ENCODE data around the gene ZNF419. TPM values are rescaled to one million over a fixed set of nuclear protein-coding genes. Genes with fewer than 3 reads are reported as not detected.

Gene ZNF419
- total RNA-seq: 10.9 and 21.7 TPM in 2 replicates

DNA sequence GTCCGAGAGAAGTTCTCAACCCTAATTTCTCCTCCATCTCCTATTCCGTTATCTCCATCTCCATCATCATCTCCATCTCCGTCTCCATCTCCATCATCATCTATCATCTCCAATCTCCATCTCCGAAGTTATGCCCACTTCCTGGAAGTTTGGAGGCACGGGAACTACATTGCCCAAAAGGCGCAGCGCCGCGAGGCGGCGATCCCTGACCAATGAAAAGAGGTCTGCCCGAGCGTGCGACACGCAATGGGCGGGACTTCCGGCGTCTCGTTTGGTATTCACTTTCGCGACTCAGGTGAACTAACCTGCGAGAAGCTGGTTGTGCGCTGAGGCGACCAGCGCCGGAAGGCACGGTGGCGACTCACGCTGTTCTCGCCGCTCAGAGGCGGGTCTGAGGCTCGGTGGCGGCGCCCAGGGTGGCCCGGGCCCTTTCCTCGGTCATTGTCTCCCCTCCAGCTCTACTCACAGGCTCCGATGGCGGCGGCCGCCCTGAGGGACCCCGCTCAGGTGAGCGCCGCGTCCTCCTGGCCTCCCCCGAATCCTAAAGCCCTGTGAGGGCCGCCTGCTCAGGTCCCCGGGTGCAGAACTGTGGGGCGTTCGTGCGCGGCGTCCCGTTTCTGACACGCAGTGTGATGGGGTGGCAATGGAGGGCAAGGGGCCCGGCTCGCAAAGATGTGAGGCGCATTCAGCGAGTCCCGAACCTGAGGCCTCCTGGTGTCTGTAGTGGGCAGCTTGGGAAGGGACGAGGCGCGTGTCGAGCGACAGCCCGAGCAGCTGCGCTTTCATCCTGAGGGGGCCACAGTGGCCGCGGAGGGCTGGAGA, at the start of gene ZNF419:
TSS of gene ZNF419 (plus strand) at position 274 of the 822 bp plus-strand sequence. CDS start at position 475, 201 bp downstream.

DNA sequence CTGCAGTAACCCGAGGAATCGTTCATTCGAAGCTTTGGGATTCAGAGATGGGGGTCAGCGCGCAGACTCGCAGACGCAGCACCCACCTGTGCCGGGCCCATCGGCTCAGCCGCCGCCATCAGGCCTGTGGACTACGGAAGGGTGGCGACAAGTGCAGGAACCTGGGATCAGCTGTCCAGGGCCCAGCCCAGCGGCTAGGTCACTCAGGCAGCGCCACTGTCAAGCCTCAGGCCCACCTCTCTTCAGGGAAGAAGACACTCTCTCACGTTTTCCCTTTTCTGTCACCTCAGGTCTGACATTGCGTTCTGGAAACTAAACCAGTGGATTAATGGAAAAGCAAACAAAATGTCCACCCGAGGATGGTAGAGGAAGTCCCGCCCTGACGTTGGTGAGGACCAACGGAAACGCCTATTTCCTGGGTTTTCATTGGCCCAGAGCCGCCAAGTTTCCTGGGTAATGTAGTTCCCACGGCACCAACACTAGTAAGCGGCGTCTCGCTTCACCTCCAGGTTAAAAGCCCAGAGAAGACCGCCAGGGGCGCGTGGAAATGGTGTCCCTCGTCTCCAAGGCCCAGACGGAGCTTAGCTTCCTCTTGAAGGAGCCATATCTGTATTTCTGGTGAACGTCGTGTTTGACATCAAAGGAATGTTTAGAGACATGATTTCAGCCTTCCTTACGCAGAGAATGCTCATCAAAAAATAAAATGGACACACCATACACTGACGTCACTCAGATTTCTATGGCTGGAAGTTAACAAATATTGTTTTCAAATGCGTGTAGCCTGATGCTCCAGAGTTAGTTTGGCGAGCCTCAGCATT, 10.2 kb upstream of the ZNF419 start, which contains the start of gene ZNF772:
TSS of gene ZNF772 (minus strand) at position 376 of the 818 bp plus-strand sequence. CDS start at position 119, 257 bp downstream.

DNA sequence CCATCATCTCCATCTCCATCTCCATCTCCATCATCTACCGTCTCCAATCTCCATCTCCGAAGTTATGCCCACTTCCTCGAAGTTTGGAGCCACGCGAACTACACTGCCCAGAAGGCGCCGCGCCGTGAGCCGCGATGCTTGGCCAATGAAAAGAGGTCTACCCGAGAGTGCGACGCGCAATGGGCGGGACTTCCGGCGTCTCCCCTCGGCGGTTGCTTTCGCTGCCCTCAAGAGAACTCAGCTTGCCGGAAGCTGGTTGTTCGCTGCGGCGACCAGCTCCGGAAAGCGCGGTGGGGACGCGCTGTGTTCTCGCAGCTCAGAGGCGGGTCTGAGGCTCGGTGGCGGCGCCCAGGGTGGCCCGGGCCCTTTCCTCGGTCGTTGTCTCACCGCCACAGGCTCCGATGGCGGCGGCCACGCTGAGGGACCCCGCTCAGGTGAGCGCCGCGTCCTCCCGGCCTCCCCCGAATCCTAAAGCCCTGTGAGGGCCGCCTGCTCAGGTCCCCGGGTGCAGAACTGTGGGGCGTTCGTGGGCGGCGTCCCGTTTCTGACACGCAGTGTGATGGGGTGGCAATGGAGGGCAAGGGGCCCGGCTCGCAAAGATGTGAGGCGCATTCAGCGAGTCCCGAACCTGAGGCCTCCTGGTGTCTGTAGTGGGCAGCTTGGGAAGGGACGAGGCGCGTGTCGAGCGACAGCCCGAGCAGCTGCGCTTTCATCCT, 12.3 kb downstream of the ZNF419 start, which contains the start of gene ZNF773:
TSS of gene ZNF773 (plus strand) at position 259 of the 716 bp plus-strand sequence. CDS start at position 402, 143 bp downstream.

DNA sequence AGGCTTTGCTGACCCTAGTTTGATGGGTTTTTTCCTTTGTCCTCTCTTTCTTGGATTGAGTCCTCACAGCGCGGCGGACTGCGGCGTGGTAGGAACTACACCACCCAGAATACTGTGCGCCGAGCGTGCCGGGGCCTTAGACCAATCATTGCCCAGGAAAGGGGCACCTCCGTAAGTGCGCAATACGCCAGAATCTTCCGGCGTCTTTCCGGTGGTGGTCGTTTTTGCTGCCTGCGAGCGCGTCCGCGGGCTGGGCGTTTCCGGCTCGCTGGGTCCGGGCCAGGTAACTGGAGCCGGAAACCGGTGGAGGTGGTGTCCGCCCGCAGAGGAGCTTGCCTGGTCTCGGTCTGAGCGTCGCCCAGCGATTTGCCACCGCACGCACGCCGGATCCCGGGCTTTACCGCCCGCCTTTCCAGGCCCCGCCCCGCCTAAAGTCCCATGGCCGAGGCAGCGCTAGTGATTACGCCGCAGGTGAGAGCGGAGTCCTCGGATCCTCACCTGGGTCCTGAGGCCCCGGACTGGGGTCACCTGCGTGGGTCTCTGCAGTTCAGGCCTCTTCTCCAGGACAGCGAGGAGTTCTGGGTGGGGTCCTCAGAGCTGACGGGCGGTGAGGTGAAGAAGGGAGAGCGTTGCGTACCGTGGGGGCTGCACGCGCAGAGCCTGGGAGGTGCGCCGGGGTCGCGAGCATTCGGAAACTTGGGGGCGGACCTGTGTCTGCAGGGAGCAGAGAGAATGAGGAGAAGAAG, 39.8 kb downstream of the ZNF419 start, which contains the start of gene ZNF549:
TSS of gene ZNF549 (plus strand) at position 221 of the 746 bp plus-strand sequence. CDS start at position 439, 218 bp downstream.

Other genes with a start within 250 kb of the ZNF419 start
- gene ZNF805, start 247.1 kb upstream of the ZNF419 start, total RNA-seq: 44.6 and 50.5 TPM in 2 replicates
- gene ZNF460, start 207.3 kb upstream of the ZNF419 start, total RNA-seq: 119 and 124 TPM in 2 replicates
- gene ZNF543, start 167.3 kb upstream of the ZNF419 start, total RNA-seq: 9.5 and 10.1 TPM in 2 replicates
- 8.6 and 8.9 TPM in 2 replicates for gene ZNF304, start 136.5 kb upstream of the ZNF419 start, total RNA-seq
- gene TRAPPC2B, start 124.2 kb upstream of the ZNF419 start, total RNA-seq: 10.0 and 12.2 TPM in 2 replicates
- 5.3 and 5.4 TPM in 2 replicates for gene ZNF547, start 124.2 kb upstream of the ZNF419 start, total RNA-seq
- 16.6 and 25.2 TPM in 2 replicates for gene ZNF548, start 97.9 kb upstream of the ZNF419 start, total RNA-seq
- 9.8 and 18.7 TPM in 2 replicates for gene ZNF17, start 76.6 kb upstream of the ZNF419 start, total RNA-seq
- 9.2 and 10.6 TPM in 2 replicates for gene ZNF749, start 52.4 kb upstream of the ZNF419 start, total RNA-seq
- gene VN1R1, start 30.6 kb upstream of the ZNF419 start, total RNA-seq: 0.30 and 1.0 TPM in 2 replicates
- 15.7 and 17.4 TPM in 2 replicates for gene ZNF772, start 10.2 kb upstream of the ZNF419 start, total RNA-seq
- 25.4 and 28.5 TPM in 2 replicates for gene ZNF773, start 12.2 kb downstream of the ZNF419 start, total RNA-seq
- gene ZNF549, start 39.6 kb downstream of the ZNF419 start, total RNA-seq: 5.3 and 6.2 TPM in 2 replicates
- gene ZNF550, start 72.1 kb downstream of the ZNF419 start, total RNA-seq: 9.2 and 10.7 TPM in 2 replicates
- gene ZNF416, start 91.2 kb downstream of the ZNF419 start, total RNA-seq: 3.9 and 4.9 TPM in 2 replicates
- 3.9 and 6.2 TPM in 2 replicates for gene ZIK1, start 96.4 kb downstream of the ZNF419 start, total RNA-seq
- 2.1 and 3.0 TPM in 2 replicates for gene ZNF530, start 112.1 kb downstream of the ZNF419 start, total RNA-seq
- gene ZNF134, start 126.5 kb downstream of the ZNF419 start, total RNA-seq: 17.9 and 21.1 TPM in 2 replicates
- gene ZNF211, start 145.4 kb downstream of the ZNF419 start, total RNA-seq: 11.6 and 11.8 TPM in 2 replicates
- gene ZSCAN4, start 181.2 kb downstream of the ZNF419 start, total RNA-seq: 0.37 TPM in 1 of 2 replicates, not detected in the other
- 3.6 and 5.3 TPM in 2 replicates for gene ZNF551, start 194.2 kb downstream of the ZNF419 start, total RNA-seq
- 4.2 and 4.9 TPM in 2 replicates for gene ZNF154, start 221.5 kb downstream of the ZNF419 start, total RNA-seq
- gene ZNF671, start 239.9 kb downstream of the ZNF419 start, total RNA-seq: 7.4 and 8.6 TPM in 2 replicates

Measured in smooth muscle cell of the umbilical artery (primary cell).